Right lung (tissue), 10 donors: ENCODE measurements around the gene SPRYD7. TPM values are rescaled to one million over a fixed set of nuclear protein-coding genes. Genes with fewer than 3 reads are reported as not detected.
"Not testable (repeated sequence)": the region's sequence is repeated elsewhere in the genome, so short reads cannot be mapped to it uniquely, and the experiment has no call there.

ENCODE experiments used
- DNase-seq, 2 donors: peaks; one replicate each; pipeline ENCODE4 v3.0.0-alpha.2; 2013
- long read RNA-seq, 8 donors: transcript quantifications; one replicate each; lab custom pipeline, GENCODE V29; 2026
- polyA plus RNA-seq, 5 donors: library from polyadenylated mRNA; unstranded; fragments of 120-200 nt; gene quantifications; one replicate each; pipeline versions ENCODE4 v1.2.1 to v1.2.3, GENCODE V29; 2013; ENCODE audit warnings: inconsistent platforms in 1 of 5, low replicate concordance in 1 of 5; ENCODE audit not compliant: insufficient read length in 5 of 5, insufficient read depth in 1 of 5

SPRYD7 gene
- 10 to 100 TPM; 11.5 to 19.0 (median 14.1) TPM for polyA plus RNA-seq
- long read RNA-seq, donor 1, transcript SPRYD7-201 (5 exons, 3,053 nt): major isoform, 11 of 12 reads
- long read RNA-seq, donor 1, partial matches to known transcripts: 0 of 12 reads
- long read RNA-seq, donor 1, other reads (novel, unspliced or antisense): 0 of 12 reads
- long read RNA-seq, donor 2, transcript SPRYD7-201 (5 exons, 3,053 nt): major isoform, 6 of 6 reads
- long read RNA-seq, donor 2, partial matches to known transcripts: 0 of 6 reads
- long read RNA-seq, donor 2, other reads (novel, unspliced or antisense): 0 of 6 reads
- long read RNA-seq, donor 3, transcript SPRYD7-201 (5 exons, 3,053 nt): major isoform, 7 of 7 reads
- long read RNA-seq, donor 3, partial matches to known transcripts: 0 of 7 reads
- long read RNA-seq, donor 3, other reads (novel, unspliced or antisense): 0 of 7 reads
- long read RNA-seq, donor 4, partial matches to known transcripts: 0 of 4 reads
- long read RNA-seq, donor 4, other reads (novel, unspliced or antisense): 0 of 4 reads
- long read RNA-seq, donor 5, partial matches to known transcripts: 0 of 6 reads
- long read RNA-seq, donor 5, other reads (novel, unspliced or antisense): 0 of 6 reads
- long read RNA-seq, donor 6, partial matches to known transcripts: 0 of 5 reads
- long read RNA-seq, donor 6, other reads (novel, unspliced or antisense): 0 of 5 reads
- long read RNA-seq, donor 7, partial matches to known transcripts: 0 of 6 reads
- long read RNA-seq, donor 7, other reads (novel, unspliced or antisense): 0 of 6 reads
- long read RNA-seq, donor 8, partial matches to known transcripts: 0 of 2 reads
- long read RNA-seq, donor 8, other reads (novel, unspliced or antisense): 0 of 2 reads

GRCh38 chr13:49936075-49936967, at the start of gene SPRYD7:
SPRYD7 (minus strand) TSS chr13:49936340; CDS start chr13:49936235, 105 bp downstream.
- peak; percentile 98 for DNase-seq

GRCh38 chr13:49985129-49985528, 49.0 kb upstream of the SPRYD7 start:
- DNase-seq: no peak

- DNase-seq: no peak
These were observed 44.1 kb upstream of the SPRYD7 start for GRCh38 chr13:49980266-49980665.

- no peak for DNase-seq
These were observed 41.9 kb upstream of the SPRYD7 start for GRCh38 chr13:49977992-49978391.

GRCh38 chr13:49976314-49977258, 40.4 kb upstream of the SPRYD7 start:
- DNase-seq: peak; percentile 45 to 62

GRCh38 chr13:49975826-49976225, 39.7 kb upstream of the SPRYD7 start:
- no peak for DNase-seq

- DNase-seq: no peak
These were observed 36.6 kb upstream of the SPRYD7 start for GRCh38 chr13:49972709-49973108.

- no peak for DNase-seq
These were observed 31.3 kb upstream of the SPRYD7 start for GRCh38 chr13:49967456-49967855.

- DNase-seq: no peak
These were observed 22.2 kb upstream of the SPRYD7 start for GRCh38 chr13:49958321-49958720.

- DNase-seq: no peak
These were observed 20.0 kb upstream of the SPRYD7 start for GRCh38 chr13:49956131-49956530.

- no peak for DNase-seq
These were observed 18.7 kb upstream of the SPRYD7 start for GRCh38 chr13:49954674-49955455.

GRCh38 chr13:49953560-49953959, 17.4 kb upstream of the SPRYD7 start:
- no peak for DNase-seq

- no peak for DNase-seq
These were observed 15.8 kb upstream of the SPRYD7 start for GRCh38 chr13:49951754-49952535.

- DNase-seq: not testable (repeated sequence)
These were observed 12.7 kb upstream of the SPRYD7 start for GRCh38 chr13:49948777-49949270.

- peak; percentile 45 to 50 for DNase-seq
These were observed 3.2 kb upstream of the SPRYD7 start for GRCh38 chr13:49939321-49939720.

- peak in 1 of 2 donors; percentile 20 for DNase-seq
These were observed 2.8 kb upstream of the SPRYD7 start for GRCh38 chr13:49938921-49939320.

- DNase-seq: no peak
These were observed 2.2 kb upstream of the SPRYD7 start for GRCh38 chr13:49938314-49938713.

GRCh38 chr13:49936968-49937273, 781 bp upstream of the SPRYD7 start:
- no peak for DNase-seq
